Medulla oblongata (tissue), 1 donor: Measurements from ENCODE around the gene SLC16A12.
A peak's percentile ranks its signal among the peaks of the same experiment; 100 is the strongest.
"Not testable (repeated sequence)": the region's sequence is repeated elsewhere in the genome, so short reads cannot be mapped to it uniquely, and the experiment has no call there.

ENCODE experiments used
- DNase-seq: peaks from one replicate; pipeline ENCODE4 v3.0.0-alpha.2; 2015; ENCODE audit errors: extremely low spot score

SLC16A12 gene

DNA sequence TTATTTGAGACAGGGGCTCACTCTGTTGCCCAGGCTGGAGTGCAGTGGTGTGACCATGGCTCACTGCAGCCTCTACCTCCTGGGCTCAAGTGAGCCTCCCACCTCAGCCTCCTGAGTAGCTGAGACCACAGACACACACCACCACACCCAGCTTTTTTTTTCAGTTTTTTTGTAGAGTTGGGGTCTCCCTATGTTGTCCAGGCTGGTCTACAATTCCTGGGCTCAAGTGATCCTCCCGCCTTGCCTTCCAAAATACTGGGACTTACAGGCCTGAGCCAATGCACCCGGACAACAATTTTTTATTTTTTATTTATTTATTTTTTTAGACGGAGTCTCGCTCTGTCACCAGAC lies 144.2 kb downstream of the SLC16A12 start:
- DNase-seq: not testable (repeated sequence)

DNA sequence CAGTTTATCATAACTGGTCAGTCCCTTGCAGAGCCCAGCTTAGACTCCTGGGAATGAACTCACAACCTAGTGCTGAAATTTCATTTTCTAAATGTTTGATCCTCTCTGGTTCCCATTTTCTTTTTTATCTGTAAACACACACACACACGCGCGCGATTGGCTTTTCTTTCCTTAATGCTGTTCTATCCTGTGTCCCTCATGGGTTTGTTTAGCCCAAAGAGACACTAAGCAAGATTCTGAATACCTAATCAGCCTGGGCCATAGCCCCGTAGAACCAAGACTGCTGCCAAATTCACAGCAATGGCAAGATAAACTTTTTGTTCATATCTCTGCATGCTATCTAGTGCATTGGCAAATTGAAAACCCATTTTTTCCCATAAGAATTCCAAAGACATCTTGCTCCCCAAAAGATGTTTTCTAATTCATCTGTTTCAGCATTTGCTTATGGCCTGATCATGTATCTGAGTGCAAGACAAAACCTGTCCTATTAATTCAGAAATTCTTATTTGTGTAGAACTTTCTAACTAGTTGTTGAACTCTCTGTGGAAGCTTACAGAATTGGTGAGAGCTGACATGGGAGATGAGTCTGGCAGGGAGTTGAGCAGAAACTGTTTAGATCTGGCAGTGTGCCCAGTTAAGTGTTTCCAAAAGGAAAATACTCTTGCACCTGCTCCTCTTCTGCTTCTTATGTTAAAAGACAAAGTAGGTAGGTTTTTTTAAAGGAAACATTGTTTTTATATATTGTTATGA lies 144.7 kb downstream of the SLC16A12 start:
- DNase-seq: peak; percentile 53

DNA sequence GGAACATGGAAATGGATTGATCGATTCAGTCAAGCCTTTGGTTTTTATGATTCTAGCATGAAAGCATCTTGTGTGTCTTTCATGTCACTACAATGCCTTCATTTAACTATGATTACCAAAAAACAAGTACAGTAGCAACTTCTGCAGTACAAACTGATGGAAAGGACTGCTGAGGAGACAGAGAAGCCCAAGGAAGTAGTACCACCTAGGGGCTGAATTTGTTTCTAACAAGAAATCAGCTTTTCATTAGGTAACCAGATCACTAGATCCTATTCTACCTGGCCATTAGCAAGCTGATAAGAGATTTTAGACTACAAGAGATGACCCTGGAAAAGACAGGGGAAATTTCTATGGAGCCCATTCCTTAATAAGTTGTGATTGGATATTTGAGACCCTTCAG lies 146.1 kb downstream of the SLC16A12 start:
- DNase-seq: peak; percentile 82

GRCh38 chr10:89388806-89389205 lies 146.6 kb downstream of the SLC16A12 start:
- no peak for DNase-seq

GRCh38 chr10:89384474-89385340 lies 150.7 kb downstream of the SLC16A12 start:
- peak; percentile 69 for DNase-seq

DNA sequence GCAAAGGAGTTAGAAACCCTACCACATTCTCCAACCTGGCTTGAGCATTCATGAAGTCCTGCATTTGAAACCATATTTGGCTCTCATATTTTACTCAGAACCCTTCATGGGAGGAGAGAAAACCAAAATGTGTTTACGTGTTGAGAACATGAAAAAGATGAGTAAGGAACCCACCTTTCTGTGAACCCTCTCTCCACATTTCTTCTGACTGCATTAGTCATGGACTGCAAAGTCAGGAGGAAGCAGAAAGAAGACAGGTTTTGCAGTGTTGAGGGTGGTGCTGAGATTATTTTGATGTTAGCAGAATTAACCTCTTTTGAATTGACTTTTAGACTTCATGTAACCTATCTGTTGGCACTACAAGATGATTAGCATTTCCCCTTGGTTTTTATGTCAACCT lies 152.6 kb downstream of the SLC16A12 start:
- DNase-seq: no peak
